HEK293 (cell line): Measurements from ENCODE around the gene GPRASP2.

Source experiments
- CTCF ChIA-PET: fragments of 350-600 bp; formaldehyde crosslinking; extraction: SDS; loops from one replicate; lab custom pipeline; 2021; ENCODE audit warnings: antibody characterized with exemption; lab: Yijun Ruan, JAX
- POLR2A ChIA-PET: fragments of 300-600 bp; formaldehyde crosslinking; extraction: SDS; loops from one replicate; lab custom pipeline; 2020; ENCODE audit warnings: antibody characterized with exemption, inconsistent platforms; lab: Yijun Ruan, JAX
- H3K27ac ChIP-seq: fragments of 200-500 bp; sonication (Bioruptor generic); 2 replicates; pipeline ENCODE4 v1.5.1; 2014; ENCODE audit warnings: low read depth, low read length, control low read depth, inconsistent platforms; ENCODE audit errors: extremely low read depth
- H3K36me3 ChIP-seq, 2 experiments: fragments of 200-500 bp in 1 of 2; sonication (Bioruptor generic) in 1 of 2; 1 replicate in 1 of 2; 2 replicates in 1 of 2; pipeline ENCODE4 v1.5.1; 2014 to 2017; ENCODE audit warnings: inconsistent platforms in 2 of 2, low read length in 2 of 2; ENCODE audit not compliant: control insufficient read depth in 2 of 2, insufficient read depth in 1 of 2
- H3K4me1 ChIP-seq: fragments of 200-500 bp; sonication (Bioruptor generic); 2 replicates; pipeline ENCODE4 v1.5.1; 2014; ENCODE audit warnings: mild to moderate bottlenecking, low read length, inconsistent platforms; ENCODE audit not compliant: control insufficient read depth, insufficient read depth
- H3K4me3 ChIP-seq: 2 replicates; pipeline ENCODE4 v1.5.1; 2011; ENCODE audit warnings: low read depth, mild to moderate bottlenecking, control low read depth, low read length, moderate library complexity
- H3K9me3 ChIP-seq: fragments of 200-500 bp; sonication (Bioruptor generic); 2 replicates; pipeline ENCODE4 v1.5.1; 2014; ENCODE audit warnings: low read depth, low read length, inconsistent platforms; ENCODE audit not compliant: control insufficient read depth, insufficient read depth
- ATF2 ChIP-seq: fragments of 450-650 bp; formaldehyde crosslinking; IDR thresholded peaks from 2 replicates; pipeline ENCODE4 v1.5.1; 2016; ENCODE audit warnings: missing biosample characterization, missing genetic modification characterization, low read depth
- EGR2 ChIP-seq: fragments of 450-650 bp; formaldehyde crosslinking; IDR thresholded peaks from 2 replicates; pipeline ENCODE4 v1.5.1; 2016; ENCODE audit warnings: low read depth, missing biosample characterization, missing genetic modification characterization
- HOXC10 ChIP-seq: sonication (generic); formaldehyde crosslinking; IDR thresholded peaks from 2 replicates; pipeline ENCODE4 v1.8.1; 2023; ENCODE audit warnings: mild to moderate bottlenecking, missing genetic modification reagents
- PATZ1 ChIP-seq: fragments of 450-650 bp; formaldehyde crosslinking; IDR thresholded peaks from 2 replicates; pipeline ENCODE4 v1.5.1; 2016; ENCODE audit warnings: missing biosample characterization, missing genetic modification characterization
- PRDM1 ChIP-seq: fragments of 450-650 bp; formaldehyde crosslinking; IDR thresholded peaks from 2 replicates; pipeline ENCODE4; 2016; ENCODE audit warnings: missing biosample characterization, missing genetic modification characterization
- PRDM4 ChIP-seq: fragments of 450-650 bp; formaldehyde crosslinking; IDR thresholded peaks from 2 replicates; pipeline ENCODE4 v1.5.1; 2017; ENCODE audit warnings: missing biosample characterization, missing genetic modification characterization
- REPIN1 ChIP-seq: fragments of 450-650 bp; formaldehyde crosslinking; IDR thresholded peaks from 2 replicates; pipeline ENCODE4 v1.5.1; 2017; ENCODE audit warnings: missing biosample characterization, missing genetic modification characterization, low read depth
- YY1 ChIP-seq: fragments of 450-650 bp; formaldehyde crosslinking; IDR thresholded peaks from 2 replicates; pipeline ENCODE4 v1.5.1; 2018; ENCODE audit warnings: missing biosample characterization, missing genetic modification characterization
- ZFP3 ChIP-seq: fragments of 450-650 bp; formaldehyde crosslinking; IDR thresholded peaks from 2 replicates; pipeline ENCODE4 v1.5.1; 2016; ENCODE audit warnings: low read depth, missing biosample characterization, missing genetic modification characterization
- ZNF138 ChIP-seq: fragments of 450-650 bp; formaldehyde crosslinking; IDR thresholded peaks from 2 replicates; pipeline ENCODE4 v1.5.1; 2016; ENCODE audit warnings: missing biosample characterization, missing genetic modification characterization, borderline replicate concordance
- ZNF155 ChIP-seq: fragments of 450-650 bp; formaldehyde crosslinking; IDR thresholded peaks from 2 replicates; pipeline ENCODE4 v1.5.1; 2016; ENCODE audit warnings: missing biosample characterization, missing genetic modification characterization
- ZNF175 ChIP-seq: fragments of 450-650 bp; formaldehyde crosslinking; IDR thresholded peaks from 2 replicates; pipeline ENCODE4 v1.5.1; 2016; ENCODE audit warnings: missing biosample characterization, missing genetic modification characterization
- ZNF19 ChIP-seq: fragments of 450-650 bp; formaldehyde crosslinking; IDR thresholded peaks from 2 replicates; pipeline ENCODE4; 2016; ENCODE audit warnings: missing biosample characterization, missing genetic modification characterization, low read depth
- ZNF2 ChIP-seq: fragments of 450-650 bp; formaldehyde crosslinking; IDR thresholded peaks from 2 replicates; pipeline ENCODE4 v1.5.1; 2016; ENCODE audit warnings: missing biosample characterization, missing genetic modification characterization
- ZNF248 ChIP-seq: fragments of 450-650 bp; formaldehyde crosslinking; IDR thresholded peaks from 2 replicates; pipeline ENCODE4 v1.5.1; 2017; ENCODE audit warnings: missing biosample characterization, missing genetic modification characterization
- ZNF311 ChIP-seq: fragments of 450-650 bp; formaldehyde crosslinking; IDR thresholded peaks from 2 replicates; pipeline ENCODE4 v1.5.1; 2017; ENCODE audit warnings: missing biosample characterization, missing genetic modification characterization, borderline replicate concordance
- ZNF426 ChIP-seq: fragments of 450-650 bp; formaldehyde crosslinking; IDR thresholded peaks from 2 replicates; pipeline ENCODE4 v1.5.1; 2017; ENCODE audit warnings: missing biosample characterization, missing genetic modification characterization, mild to moderate bottlenecking, inconsistent platforms, moderate library complexity
- ZNF510 ChIP-seq: fragments of 450-650 bp; formaldehyde crosslinking; IDR thresholded peaks from 2 replicates; pipeline ENCODE4 v1.5.1; 2018; ENCODE audit warnings: mild to moderate bottlenecking, missing genetic modification characterization, missing biosample characterization; ENCODE audit not compliant: insufficient replicate concordance
- ZNF514 ChIP-seq: fragments of 450-650 bp; formaldehyde crosslinking; IDR thresholded peaks from 2 replicates; pipeline ENCODE4 v1.5.1; 2016; ENCODE audit warnings: missing biosample characterization, missing genetic modification characterization
- ZNF623 ChIP-seq: fragments of 450-650 bp; formaldehyde crosslinking; IDR thresholded peaks from 2 replicates; pipeline ENCODE4 v1.5.1; 2016; ENCODE audit warnings: missing biosample characterization, missing genetic modification characterization
- ZNF830 ChIP-seq: fragments of 450-650 bp; IDR thresholded peaks from 2 replicates; pipeline ENCODE4 v1.5.0; 2018; ENCODE audit warnings: missing biosample characterization, missing genetic modification characterization, low read depth, mild to moderate bottlenecking, moderate library complexity
- ZXDB ChIP-seq: fragments of 450-650 bp; formaldehyde crosslinking; IDR thresholded peaks from 2 replicates; pipeline ENCODE4 v1.5.1; 2016; ENCODE audit warnings: missing biosample characterization, missing genetic modification characterization

GPRASP2 gene

GRCh38 chrX:102727761-102728160 lies 15.5 kb downstream of the GPRASP2 start:
- Histone ChIP-seq H3K4me3 (no peak overlapping the region), H3K9me3 (no peaks in the 10 kb centered on the region), H3K4me1 (no peaks in the 10 kb centered on the region), H3K36me3 (peaks cover 0 to 16% of the 10 kb centered on the region in 2 experiments; a peak in 2 of 3 replicates), H3K27ac (no peak overlapping the region)
- ChIA-PET CTCF (interaction anchor here (0.6 kb wide), 2 partner anchors 49 to 871 kb away, joined by 3 to 4 read pairs; no protein-coding TSS in a partner anchor), POLR2A (no interaction called here)
- TF ChIP-seq ZNF311 (tag by site-specific recombination) (no peak), EGR2 (no peak), PRDM1 (no peak), ATF2 (tag by site-specific recombination) (no peak), ZNF514 (tag by site-specific recombination) (no peak), ZNF175 (tag by site-specific recombination) (no peak), ZNF19 (tag by site-specific recombination) (no peak), ZNF155 (tag by site-specific recombination) (no peak), ZNF248 (tag by site-specific recombination) (no peak), ZXDB (tag by site-specific recombination) (no peak), ZNF510 (tag by site-specific recombination) (no peak), HOXC10 (no peak)

- Histone ChIP-seq H3K9me3 (no peaks in the 10 kb centered on the region), H3K36me3 (peaks cover 0 to 16% of the 10 kb centered on the region in 2 experiments; a peak in 2 of 3 replicates)
- TF ChIP-seq ZNF623 (tag by site-specific recombination), result no peak
- no peak for TF ChIP-seq ZNF426
- no peak for TF ChIP-seq ATF2 (tag by site-specific recombination)
- TF ChIP-seq ZFP3 (tag by site-specific recombination), result no peak
- no peak for TF ChIP-seq ZNF830 (tag by site-specific recombination)
- TF ChIP-seq YY1 (tag by site-specific recombination), result no peak
- no peak for TF ChIP-seq PRDM4
- TF ChIP-seq ZNF2 (tag by site-specific recombination), result no peak
- no peak for TF ChIP-seq ZNF138 (tag by site-specific recombination)
- no peak for TF ChIP-seq REPIN1 (tag by site-specific recombination)
- no peak for TF ChIP-seq PATZ1 (tag by site-specific recombination)
- TF ChIP-seq, all 188 proteins: peak for 0
- H3K4me3 ChIP-seq, result no peak overlapping the region
- ChIA-PET POLR2A (no interaction called here), CTCF (interaction anchor here (0.6 kb wide), 1 partner anchor 872 kb away, joined by 4 read pairs; no protein-coding TSS in a partner anchor)
- no peaks in the 10 kb centered on the region for H3K4me1 ChIP-seq
- no peak overlapping the region for H3K27ac ChIP-seq
These were observed 16.4 kb downstream of the GPRASP2 start for GRCh38 chrX:102728646-102729045.
